PC-9 (cell line): ENCODE measurements around the gene SUB1.

ENCODE experiments used
- CTCF ChIP-seq: fragments of 200-600 bp; sonication (generic); conservative IDR thresholded peaks from 2 replicates; pipeline ENCODE4 v1.6.1; 2017; ENCODE audit warnings: mixed run types, antibody characterized with exemption, mild to moderate bottlenecking, moderate library complexity
- EZH2 ChIP-seq: fragments of 200-600 bp; sonication (generic); IDR thresholded peaks from 2 replicates; pipeline ENCODE4 v1.8.0; 2017; ENCODE audit warnings: antibody characterized with exemption, low read depth

DNA sequence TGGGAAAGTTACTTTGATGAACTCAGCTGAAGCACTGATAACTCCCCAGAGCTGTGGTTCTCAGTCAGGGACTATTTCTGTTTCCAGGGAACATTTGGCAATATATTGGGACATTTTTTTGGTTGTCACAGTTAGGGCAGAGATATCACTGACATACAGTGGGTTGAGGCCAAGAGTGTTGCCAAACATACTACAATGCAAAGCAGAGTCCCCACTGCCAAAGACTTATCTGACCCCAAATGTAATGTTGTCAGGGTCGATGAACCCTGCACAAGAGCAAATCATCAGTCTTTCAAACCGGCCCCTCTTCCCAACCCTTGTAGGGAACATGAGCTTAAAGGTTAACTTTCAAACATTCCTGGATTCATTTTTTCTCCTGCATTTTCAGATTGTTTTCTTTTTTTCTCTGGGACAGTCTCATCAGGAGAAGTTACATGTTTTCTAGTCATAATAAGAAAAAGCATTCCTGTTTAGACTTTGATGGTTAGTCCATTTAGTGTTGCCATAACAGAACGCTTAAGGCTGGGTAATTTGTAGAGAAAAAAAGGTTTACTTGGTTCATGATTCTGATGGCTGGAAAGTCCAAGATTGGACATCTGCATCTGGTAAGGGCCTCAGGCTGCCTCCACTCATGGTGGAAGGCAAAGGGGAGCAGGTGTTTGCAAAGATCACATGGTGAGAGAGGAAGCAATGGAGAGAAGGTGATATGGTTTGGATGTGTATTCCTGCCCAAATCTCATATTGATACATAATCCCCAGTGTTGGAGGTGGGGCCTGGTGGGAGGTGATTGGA lies 18.8 kb upstream of the SUB1 start:
- TF ChIP-seq CTCF (no peak), EZH2 (no peak)
